GM12878 (cell line): ENCODE results near the gene FAM221B.

Experiments
- BRCA1 ChIP-seq: IDR thresholded peaks from 2 replicates; pipeline ENCODE4 v1.6.1; 2011; ENCODE audit warnings: low read depth, low read length, improper control_type of control experiment
- CREB1 ChIP-seq: IDR thresholded peaks from 2 replicates; pipeline ENCODE4 v1.6.1; 2012; ENCODE audit warnings: low read depth, mild to moderate bottlenecking, inconsistent platforms
- CTCF ChIP-seq, 3 experiments: IDR thresholded peaks in 2 of 3; conservative IDR thresholded peaks in 1 of 3; 2 replicates each; pipeline ENCODE4 v1.5.1; 2011; ENCODE audit warnings: low read depth in 3 of 3, low read length in 3 of 3, mild to moderate bottlenecking in 3 of 3, control low read depth in 2 of 3, moderate library complexity in 2 of 3, inconsistent platforms in 1 of 3, mixed read lengths in 1 of 3; ENCODE audit not compliant: control insufficient read depth in 2 of 3, insufficient read depth in 1 of 3; ENCODE audit errors: extremely low read depth in 1 of 3
- HDAC2 ChIP-seq: fragments of 200-600 bp; sonication (generic); IDR thresholded peaks from 2 replicates; pipeline ENCODE4 v1.6.1; 2017
- MYC ChIP-seq: IDR thresholded peaks from 2 replicates; pipeline ENCODE4 v1.6.1; 2011; ENCODE audit warnings: mild to moderate bottlenecking, low read length, moderate library complexity, inconsistent platforms; ENCODE audit not compliant: insufficient read depth, insufficient replicate concordance, insufficient read length, severe bottlenecking
- POLR2A ChIP-seq: IDR thresholded peaks from 2 replicates; pipeline ENCODE4 v1.6.1; 2011; ENCODE audit warnings: low read depth, mild to moderate bottlenecking, low read length
- POLR2AphosphoS2 ChIP-seq: IDR thresholded peaks from 2 replicates; pipeline ENCODE4 v1.6.1; 2011; ENCODE audit warnings: low read depth, mild to moderate bottlenecking, low read length, improper control_type of control experiment, moderate library complexity
- PRDM15 ChIP-seq: fragments of 450-650 bp; formaldehyde crosslinking; IDR thresholded peaks from 2 replicates; pipeline ENCODE4 v1.4.0; 2020; ENCODE audit warnings: mild to moderate bottlenecking, moderate library complexity
- SMC3 ChIP-seq: IDR thresholded peaks from 2 replicates; pipeline ENCODE4 v1.6.1; 2011; ENCODE audit warnings: low read length, improper control_type of control experiment, borderline replicate concordance
- TAF1 ChIP-seq: IDR thresholded peaks from 2 replicates; pipeline ENCODE4 v1.6.1; 2011; ENCODE audit warnings: mild to moderate bottlenecking, low read depth, low read length, borderline replicate concordance
- YY1 ChIP-seq: IDR thresholded peaks from 2 replicates; pipeline ENCODE4 v1.6.1; 2011; ENCODE audit warnings: low read depth, mild to moderate bottlenecking, low read length
- TF ChIP-seq, protein P1 (sequence below): fragments of 450-650 bp; IDR thresholded peaks from 2 replicates; pipeline ENCODE4 v1.6.1; 2018; ENCODE audit warnings: borderline replicate concordance, mild to moderate bottlenecking; ENCODE audit not compliant: partially characterized antibody

DNA sequence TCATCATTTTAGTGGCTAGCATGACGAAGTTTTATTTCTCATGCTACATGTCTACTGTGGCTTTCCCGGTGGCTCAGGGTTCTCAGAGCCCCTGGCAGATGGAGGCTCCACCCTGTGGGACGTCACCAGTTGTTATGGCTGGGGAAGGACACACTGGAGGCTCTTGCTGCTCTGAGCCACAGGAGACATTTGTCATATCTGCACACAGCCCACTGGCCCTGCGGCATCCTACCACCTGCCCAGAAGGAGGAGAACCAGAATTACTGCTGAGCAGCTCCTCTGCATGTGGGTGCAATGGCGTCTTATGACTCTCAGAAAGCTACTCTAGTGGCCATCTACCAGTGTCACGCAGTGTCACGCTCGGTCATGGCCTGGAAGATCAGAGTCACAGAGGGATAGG, 35.1 kb upstream of the FAM221B start:
- no peak for TF ChIP-seq TAF1
- no peak for TF ChIP-seq POLR2A
- TF ChIP-seq YY1: no peak
- no peak for TF ChIP-seq SMC3
- TF ChIP-seq, protein P1, sequence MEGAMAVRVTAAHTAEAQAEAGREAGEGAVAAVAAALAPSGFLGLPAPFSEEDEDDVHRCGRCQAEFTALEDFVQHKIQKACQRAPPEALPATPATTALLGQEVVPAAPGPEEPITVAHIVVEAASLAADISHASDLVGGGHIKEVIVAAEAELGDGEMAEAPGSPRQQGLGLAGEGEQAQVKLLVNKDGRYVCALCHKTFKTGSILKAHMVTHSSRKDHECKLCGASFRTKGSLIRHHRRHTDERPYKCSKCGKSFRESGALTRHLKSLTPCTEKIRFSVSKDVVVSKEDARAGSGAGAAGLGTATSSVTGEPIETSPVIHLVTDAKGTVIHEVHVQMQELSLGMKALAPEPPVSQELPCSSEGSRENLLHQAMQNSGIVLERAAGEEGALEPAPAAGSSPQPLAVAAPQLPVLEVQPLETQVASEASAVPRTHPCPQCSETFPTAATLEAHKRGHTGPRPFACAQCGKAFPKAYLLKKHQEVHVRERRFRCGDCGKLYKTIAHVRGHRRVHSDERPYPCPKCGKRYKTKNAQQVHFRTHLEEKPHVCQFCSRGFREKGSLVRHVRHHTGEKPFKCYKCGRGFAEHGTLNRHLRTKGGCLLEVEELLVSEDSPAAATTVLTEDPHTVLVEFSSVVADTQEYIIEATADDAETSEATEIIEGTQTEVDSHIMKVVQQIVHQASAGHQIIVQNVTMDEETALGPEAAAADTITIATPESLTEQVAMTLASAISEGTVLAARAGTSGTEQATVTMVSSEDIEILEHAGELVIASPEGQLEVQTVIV: no peak
- no peak for TF ChIP-seq CREB1
- TF ChIP-seq PRDM15: no peak
- no peak for TF ChIP-seq POLR2AphosphoS2
- no peak for TF ChIP-seq BRCA1
- no peak for TF ChIP-seq CTCF (IDR thresholded peaks at IDR 0.05 in 2 of 3, conservative IDR thresholded peaks at IDR 0.05 in 1 of 3; ENCODE audit: control insufficient read depth in 2 of 3, extremely low read depth in 1 of 3, insufficient read depth in 1 of 3, low read depth in 3 of 3, low read length in 3 of 3)
- no peak for TF ChIP-seq MYC
- TF ChIP-seq HDAC2: no peak
